H1 (cell line): Measurements from ENCODE around the gene CYYR1. TPM values are rescaled to one million over a fixed set of nuclear protein-coding genes. Genes with fewer than 3 reads are reported as not detected.

ENCODE experiments used
- CTCF ChIA-PET: fragments of 300-600 bp; sonication (Branson Sonifier 250); formaldehyde crosslinking; loops from one replicate; lab custom pipeline; 2021; ENCODE audit not compliant: partially characterized antibody; lab: Charles Lee
- POLR2A ChIA-PET: fragments of 300-600 bp; sonication (Branson Sonifier 250); formaldehyde crosslinking; loops from one replicate; lab custom pipeline; 2021; ENCODE audit warnings: inconsistent platforms; ENCODE audit not compliant: partially characterized antibody; lab: Charles Lee
- DNase-seq, 2 experiments: peaks; one replicate each; pipeline versions ENCODE4 v3.0.0 to v3.0.0-alpha.2; 2010 to 2022; ENCODE audit warnings: low spot score in 2 of 2, low read depth in 1 of 2, mixed read lengths in 1 of 2
- FAIRE-seq: peaks from 2 replicates; lab custom pipeline; 2011; peaks lifted over from hg19 to GRCh38; lab: Jason Lieb, UNC
- H2AFZ ChIP-seq: 2 replicates; pipeline ENCODE4 v1.8.1; 2012; ENCODE audit warnings: low read length, inconsistent platforms
- H2AK5ac ChIP-seq: 2 replicates; pipeline ENCODE4 v1.6.1; 2013; ENCODE audit warnings: low read depth, low read length
- H2BK120ac ChIP-seq: replicated peaks from 2 replicates; pipeline ENCODE3; 2013; ENCODE audit warnings: low read depth, low read length, inconsistent platforms
- H2BK12ac ChIP-seq: 2 replicates; pipeline ENCODE4 v1.6.1; 2013; ENCODE audit warnings: low read depth, low read length
- H2BK15ac ChIP-seq: 2 replicates; pipeline ENCODE4 v1.6.1; 2013; ENCODE audit warnings: low read length
- H2BK20ac ChIP-seq: 2 replicates; pipeline ENCODE4 v1.6.1; 2013; ENCODE audit warnings: low read length
- H2BK5ac ChIP-seq: 2 replicates; pipeline ENCODE4 v1.6.1; 2013; ENCODE audit warnings: low read depth, low read length
- H3K14ac ChIP-seq: 2 replicates; pipeline ENCODE4 v1.6.1; 2013; ENCODE audit warnings: inconsistent platforms; ENCODE audit not compliant: insufficient read length
- H3K18ac ChIP-seq: 2 replicates; pipeline ENCODE4 v1.6.1; 2013; ENCODE audit warnings: low read length; ENCODE audit errors: extremely low read depth
- H3K23ac ChIP-seq: 2 replicates; pipeline ENCODE4 v1.6.1; 2013; ENCODE audit warnings: inconsistent platforms; ENCODE audit not compliant: insufficient read length
- H3K23me2 ChIP-seq: 2 replicates; pipeline ENCODE4 v1.6.1; 2013; ENCODE audit warnings: low read depth, low read length
- H3K27ac ChIP-seq: 2 replicates; pipeline ENCODE4 v1.6.1; 2011; ENCODE audit warnings: low read depth, low read length, inconsistent platforms
- H3K27me3 ChIP-seq, 4 experiments: replicated peaks in 1 of 4; 1 replicate in 1 of 4; 2 replicates in 3 of 4; pipeline versions ENCODE4 v1.6.1 to v1.8.1; 2011 to 2013; ENCODE audit warnings: low read length in 3 of 4, mild to moderate bottlenecking in 3 of 4, inconsistent platforms in 2 of 4, mixed read lengths in 2 of 4, moderate library complexity in 1 of 4; ENCODE audit not compliant: control insufficient read depth in 3 of 4, insufficient read depth in 3 of 4; ENCODE audit errors: extremely low read depth in 1 of 4
- H3K36me3 ChIP-seq, 4 experiments: 2 replicates each; pipeline versions ENCODE4 v1.6.1 to v1.8.1; 2011 to 2013; ENCODE audit warnings: mild to moderate bottlenecking in 4 of 4, low read length in 3 of 4, moderate library complexity in 2 of 4, control low read depth in 1 of 4, inconsistent platforms in 1 of 4; ENCODE audit not compliant: insufficient read depth in 4 of 4, control insufficient read depth in 2 of 4
- H3K4ac ChIP-seq: replicated peaks from 2 replicates; pipeline ENCODE3; 2013; ENCODE audit warnings: low read length, low read depth, mixed read lengths, inconsistent platforms; ENCODE audit not compliant: insufficient read length
- H3K4me1 ChIP-seq, 4 experiments: replicated peaks in 1 of 4; 1 replicate in 1 of 4; 2 replicates in 3 of 4; pipeline versions ENCODE4 v1.6.1 to v1.8.1; 2011 to 2013; ENCODE audit warnings: low read length in 3 of 4, inconsistent platforms in 2 of 4, mixed read lengths in 1 of 4; ENCODE audit not compliant: insufficient read depth in 4 of 4, control insufficient read depth in 3 of 4
- H3K4me2 ChIP-seq, 2 experiments: 2 replicates each; pipeline versions ENCODE4 v1.6.1 to v1.8.1; 2011 to 2013; ENCODE audit warnings: low read depth in 2 of 2, low read length in 2 of 2, control low read depth in 1 of 2, inconsistent platforms in 1 of 2, mild to moderate bottlenecking in 1 of 2; ENCODE audit not compliant: insufficient read depth in 1 of 2
- H3K4me3 ChIP-seq, 4 experiments: fragments of 200-600, 300-600 bp in 1 of 4; sonication (generic), shearing (Covaris generic), sonication (Bioruptor Twin) in 1 of 4; 2 replicates each; pipeline versions ENCODE4 v1.5.1 to v1.8.1; 2011 to 2016; ENCODE audit warnings: low read length in 4 of 4, low read depth in 3 of 4, control low read depth in 2 of 4, inconsistent platforms in 2 of 4, mild to moderate bottlenecking in 2 of 4, mixed read lengths in 1 of 4, moderate library complexity in 1 of 4; ENCODE audit not compliant: insufficient read depth in 2 of 4; ENCODE audit errors: extremely low read depth in 1 of 4
- H3K56ac ChIP-seq: replicated peaks from 2 replicates; pipeline ENCODE3; 2013; ENCODE audit warnings: low read depth, mild to moderate bottlenecking, mixed read lengths, low read length, inconsistent platforms; ENCODE audit not compliant: insufficient read length
- H3K79me1 ChIP-seq: 2 replicates; pipeline ENCODE4 v1.6.1; 2013; ENCODE audit warnings: low read depth, low read length, control low read depth
- H3K79me2 ChIP-seq, 2 experiments: 2 replicates each; pipeline versions ENCODE4 v1.6.1 to v1.8.1; 2012 to 2013; ENCODE audit warnings: low read length in 2 of 2, mild to moderate bottlenecking in 2 of 2, inconsistent platforms in 1 of 2; ENCODE audit not compliant: insufficient read depth in 2 of 2, control insufficient read depth in 1 of 2
- H3K9ac ChIP-seq, 4 experiments: replicated peaks in 1 of 4; 1 replicate in 1 of 4; 2 replicates in 3 of 4; pipeline versions ENCODE4 v1.6.1 to v1.8.1; 2011 to 2013; ENCODE audit warnings: low read depth in 3 of 4, low read length in 3 of 4, control low read depth in 2 of 4, mild to moderate bottlenecking in 2 of 4, moderate library complexity in 2 of 4, inconsistent platforms in 1 of 4; ENCODE audit errors: extremely low read depth in 1 of 4
- H3K9me3 ChIP-seq, 2 experiments: 2 replicates each; pipeline versions ENCODE4 v1.6.1 to v1.8.1; 2012 to 2013; ENCODE audit warnings: mild to moderate bottlenecking in 2 of 2, moderate library complexity in 2 of 2, control low read depth in 1 of 2, inconsistent platforms in 1 of 2, low read depth in 1 of 2, low read length in 1 of 2, mixed read lengths in 1 of 2; ENCODE audit not compliant: insufficient read depth in 2 of 2
- H4K20me1 ChIP-seq, 2 experiments: replicated peaks in 1 of 2; 2 replicates each; pipeline versions ENCODE3 to v1.8.1; 2011 to 2013; ENCODE audit warnings: inconsistent platforms in 2 of 2, low read length in 2 of 2, mild to moderate bottlenecking in 1 of 2; ENCODE audit not compliant: insufficient read depth in 2 of 2, control insufficient read depth in 1 of 2
- H4K5ac ChIP-seq: 2 replicates; pipeline ENCODE4 v1.6.1; 2013; ENCODE audit warnings: low read length, low read depth, mixed read lengths, inconsistent platforms; ENCODE audit not compliant: insufficient read length
- H4K8ac ChIP-seq: 2 replicates; pipeline ENCODE4 v1.8.0; 2013; ENCODE audit warnings: mild to moderate bottlenecking, moderate library complexity, low read length, inconsistent platforms; ENCODE audit not compliant: insufficient read depth; ENCODE audit errors: extremely low read depth
- H4K91ac ChIP-seq: replicated peaks from 2 replicates; pipeline ENCODE3; 2013; ENCODE audit warnings: low read length, mixed read lengths, inconsistent platforms; ENCODE audit not compliant: insufficient read length
- ASH2L ChIP-seq: fragments of 200-600, 300-600 bp; sonication (generic); IDR thresholded peaks from one replicate; pipeline ENCODE4 v1.7.1; 2017; ENCODE audit warnings: low read length
- CEBPB ChIP-seq: IDR thresholded peaks from 2 replicates; pipeline ENCODE4 v1.6.1; 2012; ENCODE audit warnings: low read depth, low read length
- FOSL1 ChIP-seq: IDR thresholded peaks from 2 replicates; pipeline ENCODE4 v1.6.1; 2011; ENCODE audit warnings: mild to moderate bottlenecking, low read depth, low read length, moderate library complexity; ENCODE audit not compliant: insufficient read depth
- MAX ChIP-seq: IDR thresholded peaks from 2 replicates; pipeline ENCODE4 v1.6.1; 2012; ENCODE audit warnings: inconsistent platforms
- PHF8 ChIP-seq: fragments of 200-600 bp; sonication (generic); conservative IDR thresholded peaks from 2 replicates; pipeline ENCODE4 v1.7.1; 2012; ENCODE audit warnings: low read depth, mild to moderate bottlenecking, inconsistent platforms, low read length, moderate library complexity
- SAP30 ChIP-seq: fragments of 300-600 bp; sonication (generic); IDR thresholded peaks from 2 replicates; pipeline ENCODE4 v1.7.1; 2012; ENCODE audit warnings: low read length, moderate library complexity, mild to moderate bottlenecking, inconsistent platforms; ENCODE audit not compliant: insufficient read depth, insufficient replicate concordance
- SIN3A ChIP-seq, 2 experiments: IDR thresholded peaks in 1 of 2; conservative IDR thresholded peaks in 1 of 2; 2 replicates each; pipeline ENCODE4 v1.6.1; 2011 to 2012; ENCODE audit warnings: low read length in 2 of 2, improper control_type of control experiment in 1 of 2, low read depth in 1 of 2, mild to moderate bottlenecking in 1 of 2
- YY1 ChIP-seq: IDR thresholded peaks from 2 replicates; pipeline ENCODE4 v1.6.1; 2011; ENCODE audit warnings: low read depth, mild to moderate bottlenecking, low read length
- WGBS, 2 experiments: shearing (Covaris generic) in 1 of 2; methylation state at CpG; one replicate each; pipeline versions ENCODE4 v1.1.6 to v1.1.7; 2013 to 2015; ENCODE audit warnings: low lambda C conversion rate in 2 of 2, mixed read lengths in 2 of 2, inconsistent platforms in 1 of 2, low coverage in 1 of 2, missing lambda C conversion rate in 1 of 2; ENCODE audit not compliant: insufficient replicate concordance in 2 of 2, insufficient coverage in 1 of 2, insufficient read length in 1 of 2; ENCODE audit errors: extremely low coverage in 1 of 2, missing lambda C conversion rate in 1 of 2; 5-methylcytosine and 5-hydroxymethylcytosine counted together
- polyA plus RNA-seq, 7 experiments: library from polyadenylated mRNA; depleted of rRNA in 3 of 7; stranded (reverse) in 5 of 7; unstranded in 2 of 7; fragments of >200 nt in 5 of 7; fragments of 200-250 nt in 2 of 7; gene quantifications; 1 replicate in 5 of 7; 2 replicates in 1 of 7; 4 replicates in 1 of 7; pipeline versions ENCODE4 v1.2.1 to v1.2.3, GENCODE V29; 2011 to 2013; ENCODE audit warnings: missing spikeins in 2 of 7, mixed read lengths in 2 of 7
- total RNA-seq: library from RNA; stranded (reverse); fragmentation: NEBNext Ultra II Directional; extraction: Animal tissue kit (Norgen Biotek cat#: 25700); gene quantifications from 2 replicates; pipeline ENCODE4 v1.2.1, GENCODE V29; 2021

CYYR1 gene
- total and polyA plus RNA-seq, 2 of the 8 experiments (the other 6 are each of a cell fraction or from before 2014, with no cell fraction given) = 12.2 to 37.9 TPM

GRCh38 chr21:26432410-26432809 lies 140.7 kb downstream of the CYYR1 start:
- H3K27me3 ChIP-seq = no peaks in the 10 kb centered on the region
- H3K79me1 ChIP-seq = no peaks in the 10 kb centered on the region
- H2BK120ac ChIP-seq = no peak overlapping the region
- no peak overlapping the region for H3K56ac ChIP-seq
- H3K9me3 ChIP-seq = no peaks in the 10 kb centered on the region
- no peaks in the 10 kb centered on the region for H4K20me1 ChIP-seq
- no peak overlapping the region for H3K4me3 ChIP-seq
- no peaks in the 10 kb centered on the region for H3K36me3 ChIP-seq
- no peak for DNase-seq
- H2AK5ac ChIP-seq = no peak overlapping the region
- CTCF ChIA-PET = no interaction called here
- no peak overlapping the region for H2BK5ac ChIP-seq
- no peak overlapping the region for H3K9ac ChIP-seq
- no peak overlapping the region for H3K18ac ChIP-seq
- no peak overlapping the region for H3K27ac ChIP-seq
- H3K79me2 ChIP-seq = no peaks in the 10 kb centered on the region
- H3K23ac ChIP-seq = no peak overlapping the region
- 88% methylated on average over 5 of the region's 5 CpGs; no CpG with 5 or more reads in 1 of the 2 experiments for WGBS, 2 experiments
- no peak for FAIRE-seq
- no peak overlapping the region for H4K91ac ChIP-seq
- no peak overlapping the region for H3K14ac ChIP-seq
- H3K4ac ChIP-seq = no peak overlapping the region
- H3K4me1 ChIP-seq = no peaks in the 10 kb centered on the region
- H2BK15ac ChIP-seq = no peak overlapping the region
- H2BK20ac ChIP-seq = 0 out of 2 replicates have a peak overlapping the region, but pooled peaks have one; percentile 61
- 0 out of 2 replicates have a peak overlapping the region, but pooled peaks have one; percentile 28 for H2AFZ ChIP-seq
- no peak overlapping the region for H4K5ac ChIP-seq
- H3K4me2 ChIP-seq = no peak overlapping the region
- POLR2A ChIA-PET = no interaction called here
- no peaks in the 10 kb centered on the region for H3K23me2 ChIP-seq
- H2BK12ac ChIP-seq = no peak overlapping the region
- no peak overlapping the region for H4K8ac ChIP-seq
- no peak for TF ChIP-seq CEBPB
- no peak for TF ChIP-seq MAX
- TF ChIP-seq YY1 = no peak
- TF ChIP-seq ASH2L = no peak
- no peak for TF ChIP-seq SIN3A (conservative IDR thresholded peaks at IDR 0.05 in 1 of 2, IDR thresholded peaks at IDR 0.05 in 1 of 2; ENCODE audit: low read depth in 1 of 2, low read length in 2 of 2)
- TF ChIP-seq FOSL1 = no peak
- TF ChIP-seq PHF8 = no peak
- no peak for TF ChIP-seq SAP30
